Smooth muscle cell (in vitro differentiated cells): ENCODE results near the gene GTPBP2. TPM values are rescaled to one million over a fixed set of nuclear protein-coding genes. Genes with fewer than 3 reads are reported as not detected.

Experiments
- DNase-seq: peaks from one replicate; lab custom pipeline; 2025; ENCODE audit not compliant: unreplicated experiment; lab: John Stamatoyannopoulos, UW
- H2AFZ ChIP-seq: fragments of 200-600 bp; sonication (generic); 2 replicates; pipeline ENCODE4 v1.6.0; 2016; ENCODE audit warnings: antibody characterized with exemption, low read depth, mild to moderate bottlenecking
- H3F3A ChIP-seq: fragments of 200-600 bp; sonication (generic); 2 replicates; pipeline ENCODE4 v1.6.0; 2017; ENCODE audit warnings: antibody characterized with exemption, low read depth
- H3K27ac ChIP-seq: fragments of 200-600 bp; sonication (generic); 2 replicates; pipeline ENCODE4 v1.5.1; 2016; ENCODE audit warnings: low read depth, mild to moderate bottlenecking
- H3K27me3 ChIP-seq: fragments of 200-600 bp; sonication (generic); 2 replicates; pipeline ENCODE4 v1.6.1; 2016; ENCODE audit warnings: low read depth, mild to moderate bottlenecking
- H3K36me3 ChIP-seq: fragments of 200-600 bp; sonication (generic); 2 replicates; pipeline ENCODE4 v1.5.1; 2016; ENCODE audit warnings: low read depth
- H3K4me1 ChIP-seq: fragments of 200-600 bp; sonication (generic); 2 replicates; pipeline ENCODE4 v1.5.1; 2016; ENCODE audit warnings: low read depth
- H3K4me2 ChIP-seq: fragments of 200-600 bp; sonication (generic); 2 replicates; pipeline ENCODE4 v1.6.0; 2016; ENCODE audit warnings: mild to moderate bottlenecking
- H3K4me3 ChIP-seq: fragments of 200-600 bp; sonication (generic); 2 replicates; pipeline ENCODE4 v1.5.1; 2016; ENCODE audit warnings: mild to moderate bottlenecking
- H3K79me2 ChIP-seq: fragments of 200-600 bp; sonication (generic); 2 replicates; pipeline ENCODE4 v1.6.0; 2016; ENCODE audit warnings: low read depth, mild to moderate bottlenecking
- H3K9ac ChIP-seq: fragments of 200-600 bp; sonication (generic); 2 replicates; pipeline ENCODE4 v1.6.0; 2016; ENCODE audit warnings: low read depth
- H3K9me3 ChIP-seq: fragments of 200-600 bp; sonication (generic); replicated peaks from 2 replicates; pipeline ENCODE4 v1.5.1; 2016; ENCODE audit warnings: low read depth
- H4K20me1 ChIP-seq: fragments of 200-600 bp; sonication (generic); 2 replicates; pipeline ENCODE4 v1.6.0; 2016; ENCODE audit warnings: low read depth
- WGBS: methylation state at CpG from one replicate; pipeline ENCODE4 v1.1.7; 2016; ENCODE audit warnings: low lambda C conversion rate; 5-methylcytosine and 5-hydroxymethylcytosine counted together
- polyA plus RNA-seq: library from polyadenylated mRNA; unstranded; fragments of >200 nt; fragmentation: Nextera tagmentation; extraction: Ambion mirVana; gene quantifications from 2 replicates; pipeline ENCODE4 v1.2.1, GENCODE V29; 2016
- total RNA-seq: library from RNA; depleted of rRNA; stranded (reverse); fragments of >200 nt; gene quantifications from 2 replicates; pipeline ENCODE4 v1.2.3, GENCODE V29; 2014
- TF ChIP-seq, protein P1 (sequence below): fragments of 200-600 bp; sonication (generic); IDR thresholded peaks from 2 replicates; pipeline ENCODE4 v1.5.1; 2017; ENCODE audit warnings: borderline replicate concordance, mild to moderate bottlenecking, antibody characterized with exemption; ENCODE audit not compliant: insufficient read depth, poor library complexity, severe bottlenecking

Gene GTPBP2
- total and polyA plus RNA-seq, 2 experiments from 2014 or later, result 18.3 to 53.7 TPM

DNA sequence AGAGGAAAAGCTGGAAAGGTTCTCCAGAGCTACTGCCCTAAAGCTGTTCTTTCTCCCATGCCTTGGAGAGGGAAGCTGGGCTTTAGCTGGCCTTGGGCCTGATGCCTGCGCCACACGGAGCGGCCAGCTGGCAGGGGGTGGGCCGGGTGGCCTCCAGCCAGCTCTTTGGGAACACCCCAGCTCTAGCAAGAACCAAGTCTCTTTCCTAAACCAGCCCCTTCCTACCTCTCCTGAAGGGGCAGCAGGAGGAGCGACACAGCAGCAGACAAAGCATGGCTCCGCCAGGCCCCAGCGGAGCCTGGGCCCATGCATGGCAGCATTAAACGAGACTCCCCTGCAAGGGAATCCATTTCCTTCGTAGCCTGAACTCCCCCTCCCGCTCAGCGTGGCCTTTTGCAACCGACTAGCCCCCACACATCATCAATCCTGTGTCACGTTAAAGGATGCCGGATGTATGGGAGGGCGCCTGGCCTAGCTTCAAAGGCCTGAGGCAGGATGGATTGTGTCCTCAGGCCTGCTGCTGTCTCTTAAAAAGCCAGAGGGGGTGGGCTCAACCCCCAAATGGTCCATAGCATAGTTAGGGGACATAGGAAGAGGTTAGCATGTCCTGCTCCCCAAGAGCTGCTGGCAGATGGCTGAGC is 44.5 kb upstream of the GTPBP2 start:
- Histone ChIP-seq H2AFZ (no peak overlapping the region), H3K9ac (no peak overlapping the region), H3K36me3 (peaks cover 9% of the 10 kb centered on the region), H3F3A (peaks cover 13% of the 10 kb centered on the region), H4K20me1 (peaks cover 4% of the 10 kb centered on the region), H3K27me3 (no peaks in the 10 kb centered on the region), H3K9me3 (no peaks in the 10 kb centered on the region), H3K27ac (no peak overlapping the region), H3K4me2 (no peak overlapping the region), H3K4me1 (peaks cover 18% of the 10 kb centered on the region), H3K4me3 (no peak overlapping the region), H3K79me2 (no peaks in the 10 kb centered on the region)
- WGBS, result 86% methylated on average over 15 of the region's 15 CpGs
- TF ChIP-seq, protein P1, sequence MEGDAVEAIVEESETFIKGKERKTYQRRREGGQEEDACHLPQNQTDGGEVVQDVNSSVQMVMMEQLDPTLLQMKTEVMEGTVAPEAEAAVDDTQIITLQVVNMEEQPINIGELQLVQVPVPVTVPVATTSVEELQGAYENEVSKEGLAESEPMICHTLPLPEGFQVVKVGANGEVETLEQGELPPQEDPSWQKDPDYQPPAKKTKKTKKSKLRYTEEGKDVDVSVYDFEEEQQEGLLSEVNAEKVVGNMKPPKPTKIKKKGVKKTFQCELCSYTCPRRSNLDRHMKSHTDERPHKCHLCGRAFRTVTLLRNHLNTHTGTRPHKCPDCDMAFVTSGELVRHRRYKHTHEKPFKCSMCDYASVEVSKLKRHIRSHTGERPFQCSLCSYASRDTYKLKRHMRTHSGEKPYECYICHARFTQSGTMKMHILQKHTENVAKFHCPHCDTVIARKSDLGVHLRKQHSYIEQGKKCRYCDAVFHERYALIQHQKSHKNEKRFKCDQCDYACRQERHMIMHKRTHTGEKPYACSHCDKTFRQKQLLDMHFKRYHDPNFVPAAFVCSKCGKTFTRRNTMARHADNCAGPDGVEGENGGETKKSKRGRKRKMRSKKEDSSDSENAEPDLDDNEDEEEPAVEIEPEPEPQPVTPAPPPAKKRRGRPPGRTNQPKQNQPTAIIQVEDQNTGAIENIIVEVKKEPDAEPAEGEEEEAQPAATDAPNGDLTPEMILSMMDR, result no peak
- no peak for DNase-seq

- Histone ChIP-seq H3K36me3 (no peaks in the 10 kb centered on the region), H3K79me2 (no peaks in the 10 kb centered on the region), H3F3A (peaks cover 19% of the 10 kb centered on the region), H3K27ac (no peak overlapping the region), H3K27me3 (no peaks in the 10 kb centered on the region), H2AFZ (no peak overlapping the region), H4K20me1 (no peaks in the 10 kb centered on the region), H3K4me1 (peaks cover 29% of the 10 kb centered on the region), H3K9me3 (no peaks in the 10 kb centered on the region), H3K4me2 (no peak overlapping the region), H3K4me3 (no peak overlapping the region), H3K9ac (no peak overlapping the region)
- WGBS, result 96% methylated on average over 16 of the region's 16 CpGs
- no peak for DNase-seq
- TF ChIP-seq, protein P1, result no peak
These were observed 43.0 kb upstream of the GTPBP2 start for GRCh38 chr6:43671801-43672690.

DNA sequence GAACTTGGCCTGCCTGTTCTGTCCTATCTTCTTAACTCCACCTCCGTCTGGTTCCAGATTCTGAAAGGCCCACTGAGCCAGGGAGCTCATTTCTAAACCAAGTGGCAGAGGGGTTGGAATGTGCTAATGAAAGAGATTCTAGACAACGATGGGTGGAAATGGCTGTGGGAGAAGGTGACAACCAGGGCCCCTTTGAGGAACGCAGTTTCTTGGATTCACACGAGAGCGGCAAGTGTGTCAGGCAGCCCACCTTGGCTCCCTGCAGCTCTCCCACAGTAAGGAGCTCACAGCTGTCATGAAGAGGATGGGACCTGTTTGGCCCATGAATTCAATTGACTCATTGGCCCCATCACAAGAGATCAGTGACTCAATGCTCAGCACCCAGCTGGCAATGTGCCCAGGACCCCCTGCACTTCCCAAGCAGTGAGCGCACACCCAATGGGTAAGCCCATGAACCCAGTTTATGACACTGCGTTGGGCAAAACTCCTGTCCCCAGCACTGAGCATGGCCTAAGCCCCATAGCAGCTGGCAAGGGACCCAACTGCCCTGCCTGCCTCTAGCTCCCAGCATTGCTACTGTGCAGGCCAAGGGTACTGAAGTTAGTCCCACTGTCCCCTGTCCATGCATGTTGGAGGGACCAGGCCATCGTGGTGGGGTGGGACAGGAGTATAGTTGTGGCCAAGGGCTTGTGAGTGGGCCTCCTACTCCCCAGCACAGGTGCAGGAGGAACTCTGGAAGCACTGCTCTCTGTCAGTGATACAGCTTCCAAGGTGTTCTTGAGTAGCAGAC is 42.1 kb upstream of the GTPBP2 start:
- no peak overlapping the region for H3K4me3 ChIP-seq
- H3K27ac ChIP-seq, result no peak overlapping the region
- H3F3A ChIP-seq, result peaks cover 19% of the 10 kb centered on the region
- H3K9me3 ChIP-seq, result no peaks in the 10 kb centered on the region
- no peaks in the 10 kb centered on the region for H4K20me1 ChIP-seq
- TF ChIP-seq, protein P1, result no peak
- no peak overlapping the region for H3K9ac ChIP-seq
- 94% methylated on average over 8 of the region's 8 CpGs for WGBS
- H3K4me2 ChIP-seq, result no peak overlapping the region
- no peaks in the 10 kb centered on the region for H3K79me2 ChIP-seq
- peaks cover 29% of the 10 kb centered on the region for H3K4me1 ChIP-seq
- no peak for DNase-seq
- H3K36me3 ChIP-seq, result no peaks in the 10 kb centered on the region
- H3K27me3 ChIP-seq, result no peaks in the 10 kb centered on the region
- no peak overlapping the region for H2AFZ ChIP-seq
